NK-92 (cell line): ENCODE data around the gene METAP1D.

Source experiments
- DNase-seq: peaks from one replicate; lab custom pipeline; 2025; ENCODE audit not compliant: unreplicated experiment; lab: John Stamatoyannopoulos, UW

Gene METAP1D

GRCh38 chr2:172090044-172090961 lies 90.5 kb downstream of the METAP1D start:
- DNase-seq: no peak

- no peak for DNase-seq
Measured at GRCh38 chr2:172091000-172091641, 91.4 kb downstream of the METAP1D start.

GRCh38 chr2:172091761-172092566 lies 92.2 kb downstream of the METAP1D start:
- DNase-seq: no peak

GRCh38 chr2:172092716-172093415 lies 93.1 kb downstream of the METAP1D start:
- DNase-seq: no peak

- no peak for DNase-seq
Measured at GRCh38 chr2:172093416-172094293, 93.9 kb downstream of the METAP1D start.

- DNase-seq: no peak
Measured at GRCh38 chr2:172094294-172095145, 94.8 kb downstream of the METAP1D start.

GRCh38 chr2:172095146-172095904 lies 95.6 kb downstream of the METAP1D start:
- no peak for DNase-seq

GRCh38 chr2:172095905-172096625 lies 96.3 kb downstream of the METAP1D start:
- no peak for DNase-seq

GRCh38 chr2:172096626-172097547 lies 97.1 kb downstream of the METAP1D start:
- no peak for DNase-seq

- DNase-seq: no peak
Measured at GRCh38 chr2:172097557-172098131, 97.9 kb downstream of the METAP1D start.

- DNase-seq: no peak
Measured at GRCh38 chr2:172098287-172098649, 98.5 kb downstream of the METAP1D start.

- no peak for DNase-seq
Measured at GRCh38 chr2:172098650-172099471, 99.1 kb downstream of the METAP1D start.

GRCh38 chr2:172099472-172100079 lies 99.8 kb downstream of the METAP1D start:
- DNase-seq: no peak

- no peak for DNase-seq
Measured at GRCh38 chr2:172100080-172100934, 100.6 kb downstream of the METAP1D start.
